GM21529 (cell line): Measurements from ENCODE around the gene ZNF414.
"Not testable (repeated sequence)": the region's sequence is repeated elsewhere in the genome, so short reads cannot be mapped to it uniquely, and the experiment has no call there.

ENCODE experiments used
- ATAC-seq: cut with Tn5 transposase; IDR thresholded peaks from one replicate; pipeline ENCODE4 v1.9.1; 2021; ENCODE audit not compliant: unreplicated experiment

The ZNF414 gene

DNA sequence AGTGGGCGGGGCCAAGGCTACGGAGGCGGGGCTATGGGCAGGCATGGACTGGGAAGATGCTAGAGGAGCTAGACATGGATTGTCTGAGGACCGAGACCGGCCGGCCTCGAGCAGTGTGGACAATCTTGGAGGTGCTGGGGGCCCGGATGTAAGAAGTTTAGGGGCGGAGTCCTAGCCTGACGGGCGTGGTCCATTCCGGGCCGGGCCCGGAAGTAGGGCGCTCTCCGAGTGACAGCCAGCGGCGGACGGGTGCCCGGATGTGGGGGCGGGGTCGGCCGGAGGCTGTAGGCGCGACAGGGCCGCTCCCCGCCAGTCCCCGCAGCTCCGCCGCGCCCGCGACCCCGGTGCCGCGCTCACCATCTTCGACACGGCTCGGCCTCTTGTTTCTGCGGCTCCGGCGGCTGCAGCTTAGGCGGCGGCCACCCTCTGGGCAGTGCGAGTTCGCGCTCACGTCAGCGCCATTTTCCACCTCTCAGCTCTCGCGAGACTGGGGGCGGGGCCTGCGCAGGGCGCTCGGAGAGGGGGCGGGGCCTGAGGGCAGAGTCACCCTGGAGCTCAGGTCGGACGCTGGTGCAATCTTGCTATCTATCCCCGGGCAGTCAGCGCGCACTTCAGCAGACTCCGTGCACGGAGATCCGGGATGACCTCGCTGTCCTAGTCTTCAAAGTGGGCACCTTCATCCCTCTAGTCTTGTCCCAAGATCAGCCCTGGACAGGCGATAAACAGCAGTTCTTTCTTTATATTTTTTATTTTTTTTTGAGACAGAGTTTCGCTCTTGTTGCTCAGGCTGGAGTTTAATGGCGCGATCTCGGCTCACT is at the start of gene ZNF414:
ZNF414 (minus strand) TSS at position 481 of the 818 bp plus-strand sequence; CDS start at position 360, 121 bp downstream.
- ATAC-seq, result peak; percentile 86

GRCh38 chr19:8561075-8561764 is 47.3 kb upstream of the ZNF414 start:
- ATAC-seq, result no peak

- no peak for ATAC-seq
Measured at GRCh38 chr19:8558325-8558724, 44.4 kb upstream of the ZNF414 start.

DNA sequence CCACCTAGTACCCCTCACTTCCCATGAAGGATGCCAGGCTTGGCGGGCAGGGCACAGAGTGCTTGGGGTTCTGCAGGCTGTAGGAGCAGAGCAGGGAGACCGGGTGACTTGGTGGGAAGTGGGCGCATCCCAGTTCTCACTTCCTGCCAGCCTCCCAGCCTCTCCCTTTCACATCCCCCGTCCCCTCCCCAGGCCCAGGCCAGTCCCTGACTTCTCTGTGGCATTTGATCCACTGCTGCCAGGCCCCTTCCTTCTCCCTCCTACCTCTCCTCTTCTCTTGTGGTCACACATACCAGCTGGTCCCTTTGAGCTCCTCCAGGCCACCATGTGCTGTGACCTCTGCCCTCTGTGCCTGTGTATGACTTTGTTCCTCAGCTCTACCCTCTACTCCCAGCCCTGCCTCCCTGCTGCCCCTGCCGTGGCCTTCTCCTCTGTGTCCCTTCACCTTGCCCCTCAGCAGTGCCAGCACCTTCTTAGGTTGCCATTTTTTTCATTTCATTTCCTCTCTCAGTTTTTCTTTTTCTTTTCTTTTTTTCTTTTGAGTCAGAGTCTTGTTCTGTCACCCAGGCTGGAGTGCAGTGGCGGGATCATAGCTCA is 43.8 kb upstream of the ZNF414 start:
- ATAC-seq, result no peak

DNA sequence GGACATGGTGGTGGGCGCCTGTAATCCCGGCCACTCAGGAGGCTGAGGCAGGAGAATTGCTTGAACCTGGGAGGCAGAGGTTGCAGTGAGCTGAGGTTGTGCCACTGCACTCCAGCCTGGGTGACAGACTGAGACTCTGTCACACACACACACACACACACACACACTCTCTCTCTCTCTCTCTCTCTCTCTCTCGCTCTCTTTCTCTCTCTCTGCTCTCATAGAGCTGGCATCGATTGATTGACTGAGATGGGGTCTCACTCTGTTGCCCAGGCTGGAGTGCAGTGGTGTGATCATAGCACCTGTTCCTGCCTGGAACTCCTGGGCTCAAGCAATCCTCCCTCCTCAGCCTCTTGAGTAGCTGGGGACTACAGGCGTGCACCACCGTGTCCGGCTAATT is 39.8 kb upstream of the ZNF414 start:
- not testable (repeated sequence) for ATAC-seq

DNA sequence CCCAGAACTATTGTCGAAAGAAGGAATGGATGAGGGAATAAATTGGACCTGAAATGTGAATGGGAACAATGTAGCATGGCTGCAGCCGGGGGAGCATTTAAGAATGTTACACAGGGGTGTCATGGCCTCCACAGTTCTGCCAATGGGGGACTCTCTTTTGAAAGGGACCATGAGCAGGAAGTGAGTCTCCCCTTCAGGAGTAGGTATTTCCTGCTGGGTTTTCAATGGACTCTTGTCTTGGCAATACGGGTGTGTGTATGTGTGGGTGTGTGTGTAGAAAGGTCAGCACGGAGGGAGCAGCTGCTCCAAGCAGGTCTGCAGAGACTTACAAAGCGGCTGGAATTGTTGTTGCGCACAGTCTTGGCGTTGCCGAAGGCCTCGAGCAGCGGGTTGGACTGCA is 38.8 kb upstream of the ZNF414 start:
- no peak for ATAC-seq

GRCh38 chr19:8550070-8550469 is 36.1 kb upstream of the ZNF414 start:
- no peak for ATAC-seq

GRCh38 chr19:8545743-8546142 is 31.8 kb upstream of the ZNF414 start:
- ATAC-seq, result no peak

DNA sequence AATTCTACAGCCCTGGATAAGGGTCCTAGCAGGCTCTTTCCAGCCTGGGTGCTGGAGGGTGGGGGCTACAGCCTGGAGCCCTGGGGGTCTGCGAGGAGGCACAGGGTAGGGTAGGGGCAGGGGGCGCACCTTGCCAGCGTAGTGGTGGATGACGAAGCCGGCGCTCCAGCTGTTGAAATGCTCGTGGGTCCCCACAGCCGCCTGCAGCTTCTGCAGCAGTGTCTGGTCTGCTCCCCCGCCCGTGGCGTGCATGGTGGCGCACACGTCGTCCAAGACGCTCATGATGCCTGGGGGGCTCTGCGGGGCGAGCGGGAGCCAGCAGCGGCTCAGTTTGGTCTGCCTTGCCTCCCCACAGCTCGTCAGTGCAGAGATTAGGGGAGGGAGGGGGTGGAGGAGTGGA is 30.2 kb upstream of the ZNF414 start:
- no peak for ATAC-seq

DNA sequence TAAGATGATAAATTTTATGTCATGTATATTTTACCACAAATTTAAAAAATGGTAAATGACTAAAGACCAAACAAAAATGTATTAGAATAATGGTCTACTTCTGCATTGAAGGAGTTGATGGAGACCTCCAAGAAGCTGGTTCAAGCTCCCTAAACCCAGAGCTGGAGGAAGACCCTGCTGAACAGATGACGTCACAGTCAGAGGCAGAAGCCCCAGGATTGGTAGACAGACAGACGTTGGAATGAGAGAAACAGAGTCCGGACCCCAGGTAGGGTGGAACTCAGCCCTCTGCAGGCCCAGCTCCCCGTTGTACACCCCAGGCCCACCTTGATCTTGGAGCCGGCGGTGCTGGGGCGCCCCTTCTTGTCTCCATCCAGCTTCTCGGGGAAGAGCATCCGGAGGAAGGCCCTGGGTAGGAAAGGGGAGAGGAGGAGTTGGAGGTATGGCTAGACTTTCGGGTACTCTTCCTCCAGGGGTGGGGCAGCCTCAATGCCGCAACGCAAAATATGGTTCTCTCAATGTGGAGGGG is 25.7 kb upstream of the ZNF414 start:
- no peak for ATAC-seq

- no peak for ATAC-seq
Measured at GRCh38 chr19:8537099-8537498, 23.1 kb upstream of the ZNF414 start.

GRCh38 chr19:8536282-8536681 is 22.3 kb upstream of the ZNF414 start:
- ATAC-seq, result no peak

- no peak for ATAC-seq
Measured at GRCh38 chr19:8532225-8532624, 18.3 kb upstream of the ZNF414 start.

DNA sequence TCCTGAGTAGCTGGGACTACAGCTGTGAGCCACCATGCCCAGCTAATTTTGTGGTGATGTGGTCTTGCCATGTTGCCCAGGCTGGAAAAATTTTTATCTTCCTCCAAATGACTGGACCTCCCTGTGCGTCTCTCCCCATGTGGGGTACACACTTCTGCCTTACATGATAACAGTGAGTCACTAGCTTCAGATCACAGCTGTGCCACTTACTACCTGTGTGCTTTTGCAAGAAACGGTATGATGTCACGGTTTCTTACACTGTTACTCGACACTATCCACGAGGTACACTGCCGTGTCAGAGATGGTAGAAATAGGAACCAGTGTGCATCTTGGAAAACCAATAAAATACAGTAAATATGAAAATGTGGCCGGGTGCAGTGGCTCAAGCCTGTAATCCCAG is 17.5 kb upstream of the ZNF414 start:
- no peak for ATAC-seq

DNA sequence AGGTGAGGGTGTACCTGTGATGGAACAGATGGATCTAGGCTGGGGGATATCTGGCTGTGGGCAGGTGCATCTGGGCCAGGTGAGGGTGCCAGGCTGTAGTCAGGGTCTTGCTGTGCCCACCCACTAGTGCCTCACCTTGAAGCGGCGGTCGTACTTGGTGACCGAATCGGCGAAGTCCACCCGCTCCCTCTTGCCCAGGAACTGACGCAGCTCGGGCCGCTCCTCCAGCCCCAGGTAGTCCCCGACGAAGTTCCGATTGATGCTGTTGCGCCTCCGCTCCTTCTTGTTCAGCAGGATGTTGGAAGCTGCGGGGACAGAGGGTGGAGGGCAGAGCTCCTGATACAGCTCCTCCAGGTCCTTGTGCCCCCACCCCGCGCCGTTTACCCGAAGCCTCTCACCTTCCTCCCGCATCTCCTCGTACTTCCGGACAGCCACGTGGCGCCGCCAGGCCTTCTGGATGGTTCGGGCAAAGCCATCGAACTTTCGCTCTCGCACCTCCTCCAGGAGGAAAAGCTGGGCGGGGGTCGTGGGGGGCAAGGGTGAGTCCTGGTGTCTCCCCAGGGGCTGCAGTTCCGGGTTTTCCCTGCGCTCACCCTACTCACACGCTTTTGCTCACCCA is 16.2 kb upstream of the ZNF414 start:
- no peak for ATAC-seq

GRCh38 chr19:8529369-8530006 is 15.5 kb upstream of the ZNF414 start:
- ATAC-seq, result no peak

- ATAC-seq, result no peak
Measured at GRCh38 chr19:8528500-8528899, 14.5 kb upstream of the ZNF414 start.

DNA sequence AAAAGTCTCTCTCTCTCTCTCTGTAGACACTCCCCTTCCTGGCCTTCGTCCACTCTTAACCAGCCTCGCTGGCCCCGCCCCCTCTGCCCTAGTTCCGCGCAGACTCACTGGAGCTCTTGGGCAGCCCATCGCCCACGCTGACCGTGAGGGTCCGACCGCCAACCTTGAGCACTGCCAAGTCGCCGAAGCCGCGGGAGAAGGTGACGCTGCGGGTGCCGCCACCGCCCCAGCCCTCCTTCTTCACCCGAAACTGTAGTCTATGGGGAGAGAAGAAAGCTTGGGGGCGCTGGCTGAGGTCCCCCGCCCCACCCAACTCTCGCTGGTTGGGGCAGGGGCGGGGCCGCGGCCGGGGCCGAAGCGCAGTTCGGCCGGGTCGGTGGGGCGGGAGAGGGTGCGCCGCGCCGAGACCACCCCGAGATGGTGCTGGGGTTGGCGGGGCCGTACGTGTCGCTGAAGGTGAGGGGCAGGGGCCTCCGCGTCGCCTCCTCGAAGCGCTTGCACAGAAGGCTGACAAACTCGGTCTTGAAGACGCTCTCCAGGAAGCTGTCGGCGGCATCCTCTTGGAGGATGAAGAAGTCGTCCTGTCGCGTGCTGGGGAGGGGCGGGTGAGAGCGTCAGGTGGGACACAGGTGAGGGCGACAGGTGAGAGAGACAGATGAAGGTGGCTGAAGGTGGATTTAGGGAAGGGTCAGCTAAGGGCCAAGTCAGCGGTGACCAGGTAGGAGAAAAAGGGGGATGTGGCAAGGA is 12.6 kb upstream of the ZNF414 start:
- ATAC-seq, result no peak

DNA sequence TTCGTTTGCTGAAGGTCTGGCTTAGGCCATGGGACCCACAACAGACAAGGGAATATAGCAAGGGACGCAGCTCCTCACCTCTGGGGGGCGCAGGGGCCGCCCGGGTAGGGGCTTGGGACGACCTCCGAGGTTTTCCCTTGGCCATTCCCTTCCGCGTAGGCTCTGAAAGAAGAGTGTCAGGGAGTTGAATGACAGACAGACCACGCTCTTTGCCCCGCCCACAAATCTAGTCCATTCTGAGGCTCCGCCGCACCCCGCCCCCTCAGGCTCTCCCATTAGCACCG is 11.4 kb upstream of the ZNF414 start:
- no peak for ATAC-seq

DNA sequence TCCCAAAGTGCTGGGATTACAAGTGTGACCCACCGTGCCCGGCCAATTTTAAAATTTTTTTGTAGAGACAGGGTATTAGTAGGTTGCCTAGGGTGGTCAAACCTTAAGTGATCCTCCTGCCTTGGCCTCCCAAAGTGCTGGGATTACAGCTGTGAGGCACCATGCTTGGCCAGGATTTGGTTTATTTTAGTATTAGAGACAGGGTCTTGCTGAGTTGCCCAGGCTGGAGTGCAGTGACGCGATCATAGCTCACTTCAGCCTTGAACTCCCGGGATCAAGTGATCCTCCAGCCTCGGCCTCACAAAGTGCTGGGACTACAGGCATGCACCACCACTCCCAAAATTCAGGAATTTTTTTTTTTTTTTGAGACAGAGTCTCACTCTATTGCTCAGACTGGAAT is 5.4 kb upstream of the ZNF414 start:
- ATAC-seq, result no peak
